Right atrium auricular region (tissue), 2 donors: ENCODE measurements around the gene ALOX5. TPM values are rescaled to one million over a fixed set of nuclear protein-coding genes. Genes with fewer than 3 reads are reported as not detected.

Experiments
- DNase-seq: peaks from one replicate; pipeline ENCODE4 v3.0.0-alpha.2; 2019; ENCODE audit warnings: low spot score
- H3K27ac ChIP-seq, 2 donors: fragments of 200-600 bp; sonication (generic); 1 replicate in 1 of 2; 2 replicates in 1 of 2; pipeline ENCODE4 v1.5.1; 2016 to 2019
- H3K27me3 ChIP-seq, 2 donors: fragments of 200-600 bp; sonication (generic); one replicate each; pipeline versions ENCODE4 v1.5.1 to v1.6.0; 2017 to 2019
- H3K36me3 ChIP-seq: fragments of 200-600 bp; sonication (generic); one replicate; pipeline ENCODE4 v1.5.1; 2016
- H3K4me1 ChIP-seq, 2 donors: fragments of 200-600 bp; sonication (generic); one replicate each; pipeline versions ENCODE4 v1.5.1 to v1.6.0; 2017 to 2019
- H3K4me3 ChIP-seq, 2 donors: fragments of 200-600 bp; sonication (generic); 1 replicate in 1 of 2; 2 replicates in 1 of 2; pipeline ENCODE4 v1.5.1; 2017 to 2019; ENCODE audit warnings: mild to moderate bottlenecking in 1 of 2, moderate library complexity in 1 of 2
- H3K9me3 ChIP-seq, 2 donors: fragments of 200-600 bp; sonication (generic); one replicate each; pipeline ENCODE4 v1.5.1; 2019
- total RNA-seq, 2 donors: library from RNA; depleted of rRNA; stranded (reverse); fragments of >200 nt; gene quantifications; one replicate each; pipeline ENCODE4 v1.1.0, GENCODE V29; 2016
- TF ChIP-seq, protein P1 (sequence below), 2 donors: fragments of 200-600 bp; sonication (generic); IDR thresholded peaks; one replicate each; pipeline ENCODE4 v1.5.1; 2019; ENCODE audit warnings: antibody characterized with exemption in 2 of 2

The ALOX5 gene
- total RNA-seq, 2 donors from 2014 or later = 6.3 to 16.0 TPM

DNA sequence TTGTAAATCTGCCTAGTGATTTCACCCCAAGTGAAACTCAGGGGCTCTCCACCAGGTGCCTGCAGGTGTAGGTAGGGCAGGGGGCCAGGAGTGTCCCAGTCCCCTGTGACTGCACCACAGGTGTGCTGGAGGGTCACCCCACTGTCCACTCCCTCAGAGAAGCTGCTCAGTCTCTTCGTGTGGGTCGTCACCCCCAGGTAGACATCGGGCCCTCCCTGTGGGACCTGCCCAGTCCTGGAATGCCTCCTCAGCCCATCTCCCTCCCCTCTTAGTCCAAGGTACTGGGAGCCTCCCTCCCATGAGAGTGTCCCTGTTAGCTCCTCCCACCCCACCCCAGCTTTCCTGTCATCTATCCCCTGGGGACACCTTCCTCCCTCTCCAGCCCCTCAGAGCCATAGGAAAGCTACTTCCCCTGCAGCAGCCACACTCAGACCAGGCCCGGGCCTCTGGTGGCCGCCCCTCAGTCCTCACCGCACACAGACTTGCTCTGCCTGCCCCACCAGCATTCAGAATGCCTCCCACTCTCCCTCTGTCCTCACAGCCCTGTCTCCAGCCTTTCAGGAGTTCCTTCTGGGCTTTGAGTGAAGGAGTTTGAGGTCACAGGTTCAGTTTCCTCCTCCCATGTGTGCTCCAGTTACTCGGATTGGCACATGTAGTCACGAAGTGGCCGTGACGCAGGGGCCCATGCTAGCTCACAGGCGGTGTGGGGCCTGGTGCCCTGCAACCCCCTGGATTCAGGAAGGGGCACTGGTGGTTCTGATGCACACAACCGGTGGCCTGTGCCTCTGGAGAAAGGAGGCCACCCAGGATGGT is 5.1 kb downstream of the ALOX5 start:
- Histone ChIP-seq H3K27me3 (no peaks in the 10 kb centered on the region), H3K4me3 (no peak overlapping the region), H3K27ac (no peak overlapping the region), H3K36me3 (no peaks in the 10 kb centered on the region), H3K4me1 (peaks cover 0 to 7% of the 10 kb centered on the region in 2 donors), H3K9me3 (no peaks in the 10 kb centered on the region)
- DNase-seq = no peak
- TF ChIP-seq, protein P1, sequence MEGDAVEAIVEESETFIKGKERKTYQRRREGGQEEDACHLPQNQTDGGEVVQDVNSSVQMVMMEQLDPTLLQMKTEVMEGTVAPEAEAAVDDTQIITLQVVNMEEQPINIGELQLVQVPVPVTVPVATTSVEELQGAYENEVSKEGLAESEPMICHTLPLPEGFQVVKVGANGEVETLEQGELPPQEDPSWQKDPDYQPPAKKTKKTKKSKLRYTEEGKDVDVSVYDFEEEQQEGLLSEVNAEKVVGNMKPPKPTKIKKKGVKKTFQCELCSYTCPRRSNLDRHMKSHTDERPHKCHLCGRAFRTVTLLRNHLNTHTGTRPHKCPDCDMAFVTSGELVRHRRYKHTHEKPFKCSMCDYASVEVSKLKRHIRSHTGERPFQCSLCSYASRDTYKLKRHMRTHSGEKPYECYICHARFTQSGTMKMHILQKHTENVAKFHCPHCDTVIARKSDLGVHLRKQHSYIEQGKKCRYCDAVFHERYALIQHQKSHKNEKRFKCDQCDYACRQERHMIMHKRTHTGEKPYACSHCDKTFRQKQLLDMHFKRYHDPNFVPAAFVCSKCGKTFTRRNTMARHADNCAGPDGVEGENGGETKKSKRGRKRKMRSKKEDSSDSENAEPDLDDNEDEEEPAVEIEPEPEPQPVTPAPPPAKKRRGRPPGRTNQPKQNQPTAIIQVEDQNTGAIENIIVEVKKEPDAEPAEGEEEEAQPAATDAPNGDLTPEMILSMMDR (IDR thresholded peaks at IDR 0.05) = no peak

DNA sequence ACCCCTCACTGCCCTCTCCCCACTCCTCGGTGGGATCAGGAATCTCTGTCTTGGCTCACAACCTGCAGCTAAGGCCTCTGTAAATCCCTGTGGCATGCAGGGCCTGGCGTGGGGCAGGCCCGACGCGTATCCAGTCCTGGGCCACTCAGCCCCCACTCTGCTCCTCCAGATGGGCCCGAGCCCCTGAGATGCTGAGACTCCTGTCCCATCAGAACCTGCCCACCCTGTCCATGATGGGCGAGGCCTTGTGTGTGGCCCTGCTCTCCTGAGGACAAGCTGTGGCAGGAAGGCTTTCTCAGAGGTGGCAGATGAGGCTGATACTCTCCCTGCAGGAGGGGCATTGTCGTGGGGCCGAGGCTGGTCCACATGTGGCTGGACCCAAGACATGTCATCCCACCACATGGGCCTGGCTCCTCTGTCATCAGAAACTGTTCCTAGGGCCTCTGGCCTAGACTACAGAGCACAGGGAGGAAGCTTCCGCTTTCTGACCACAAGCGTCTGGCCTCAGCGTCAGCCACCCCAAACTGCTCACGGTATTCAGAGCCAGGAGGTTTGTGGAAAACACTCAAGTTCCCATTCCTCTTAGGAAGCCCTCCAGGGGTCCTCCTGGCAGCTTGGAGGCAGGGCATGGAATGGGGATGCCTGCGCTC is 6.0 kb downstream of the ALOX5 start:
- Histone ChIP-seq H3K9me3 (no peaks in the 10 kb centered on the region), H3K27ac (peak overlapping the region in 1 of 2 donors; percentile 16), H3K4me3 (no peak overlapping the region), H3K4me1 (no peaks in the 10 kb centered on the region), H3K36me3 (no peaks in the 10 kb centered on the region), H3K27me3 (no peaks in the 10 kb centered on the region)
- DNase-seq = no peak
- TF ChIP-seq, protein P1 (IDR thresholded peaks at IDR 0.05) = no peak

GRCh38 chr10:45380903-45381620 is 7.0 kb downstream of the ALOX5 start:
- TF ChIP-seq, protein P1 (IDR thresholded peaks at IDR 0.05) = no peak
- H3K27me3 ChIP-seq = no peaks in the 10 kb centered on the region
- DNase-seq = peak; percentile 69
- H3K4me1 ChIP-seq = no peaks in the 10 kb centered on the region
- H3K4me3 ChIP-seq = no peak overlapping the region
- no peaks in the 10 kb centered on the region for H3K9me3 ChIP-seq
- no peaks in the 10 kb centered on the region for H3K36me3 ChIP-seq
- H3K27ac ChIP-seq = peak overlapping the region in 1 of 2 donors; percentile 16

- H3K4me3 ChIP-seq = no peak overlapping the region
- no peak for DNase-seq
- H3K27me3 ChIP-seq = no peaks in the 10 kb centered on the region
These were observed 8.6 kb downstream of the ALOX5 start for GRCh38 chr10:45382591-45382990.

DNA sequence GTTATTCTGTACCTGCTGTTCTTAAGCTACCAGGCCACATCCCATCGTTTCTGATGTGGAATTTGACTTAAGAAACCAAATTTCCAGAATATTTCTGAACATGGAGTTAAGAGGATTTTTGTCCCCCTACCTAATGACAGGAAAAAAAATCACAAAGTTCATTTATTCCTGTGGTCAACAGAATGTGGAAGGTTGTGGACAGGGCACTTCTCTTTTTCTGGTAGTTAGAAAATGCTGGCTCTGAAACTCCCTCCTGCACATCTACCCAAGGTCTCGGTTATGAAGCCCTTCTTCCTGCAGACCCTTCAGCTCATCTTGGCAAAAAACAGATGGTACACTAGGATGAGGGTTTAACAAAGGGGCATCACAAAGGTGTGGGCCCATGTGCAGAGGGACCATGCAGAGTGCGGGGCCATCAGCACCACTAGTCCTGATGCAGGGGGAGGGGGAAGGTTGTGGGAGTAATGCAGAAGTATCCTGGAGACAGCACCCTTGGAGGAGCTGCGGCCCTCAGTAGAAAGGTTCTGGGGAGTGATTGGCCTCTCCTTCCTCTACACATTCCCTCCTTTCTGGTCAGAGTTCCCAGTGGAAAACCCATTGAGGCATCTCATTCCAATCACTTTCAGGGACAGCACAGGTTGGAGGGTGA is 9.8 kb downstream of the ALOX5 start:
- no peaks in the 10 kb centered on the region for H3K4me1 ChIP-seq
- H3K27ac ChIP-seq = no peak overlapping the region
- TF ChIP-seq, protein P1 (IDR thresholded peaks at IDR 0.05) = no peak
- H3K9me3 ChIP-seq = no peaks in the 10 kb centered on the region
- H3K4me3 ChIP-seq = no peak overlapping the region
- no peaks in the 10 kb centered on the region for H3K36me3 ChIP-seq
- H3K27me3 ChIP-seq = no peaks in the 10 kb centered on the region
- DNase-seq = no peak

More at GRCh38 chr10:45382591-45382990, 8.6 kb downstream of the ALOX5 start:
- no peak overlapping the region for H3K27ac ChIP-seq
- TF ChIP-seq, protein P1 (IDR thresholded peaks at IDR 0.05) = no peak
- H3K4me1 ChIP-seq = no peaks in the 10 kb centered on the region
- H3K36me3 ChIP-seq = no peaks in the 10 kb centered on the region
- H3K9me3 ChIP-seq = no peaks in the 10 kb centered on the region
